Tibial artery (tissue), 4 donors: ENCODE data around the gene C1orf210.

Experiments used
- DNase-seq, 2 donors: peaks; one replicate each; pipeline ENCODE4 v3.0.0-alpha.2; 2019
- H3K27ac ChIP-seq, 2 donors: fragments of 200-600 bp; sonication (generic) in 1 of 2; 1 replicate in 1 of 2; 2 replicates in 1 of 2; pipeline ENCODE4 v1.5.1; 2018 to 2019; ENCODE audit warnings: mild to moderate bottlenecking in 1 of 2
- H3K27me3 ChIP-seq, 2 donors: fragments of 200-600 bp; sonication (generic) in 1 of 2; one replicate each; pipeline versions ENCODE4 v1.5.1 to v1.6.0; 2016 to 2019
- H3K36me3 ChIP-seq, 3 donors: fragments of 200-600 bp; sonication (generic) in 2 of 3; one replicate each; pipeline ENCODE4 v1.5.1; 2016 to 2019; ENCODE audit warnings: mild to moderate bottlenecking in 2 of 3
- H3K4me1 ChIP-seq, 4 donors: fragments of 200-600 bp; sonication (generic) in 2 of 4; 1 replicate in 3 of 4; 2 replicates in 1 of 4; pipeline ENCODE4 v1.5.1; 2016 to 2019
- H3K4me3 ChIP-seq, 2 donors: fragments of 200-600 bp; sonication (generic) in 1 of 2; 1 replicate in 1 of 2; 2 replicates in 1 of 2; pipeline ENCODE4 v1.5.1; 2018 to 2019; ENCODE audit warnings: mild to moderate bottlenecking in 2 of 2
- H3K9me3 ChIP-seq, 3 donors: fragments of 200-600 bp; sonication (generic) in 1 of 3; one replicate each; pipeline ENCODE4 v1.5.1; 2016 to 2019
- intact Hi-C: fragments of 100-400 bp; cut with DNase I; formaldehyde crosslinking; loops from one replicate; pipeline ENCODE4 v1.15.0; 2023; ENCODE audit warnings: low total_unique reads
- TF ChIP-seq, protein P1 (sequence below), 2 experiments: fragments of 200-600 bp in 1 of 2; fragments of 450-650 bp in 1 of 2; IDR thresholded peaks; one replicate each; pipeline ENCODE4 v1.5.1; 2017 to 2019; ENCODE audit warnings: antibody characterized with exemption in 2 of 2, mild to moderate bottlenecking in 1 of 2, moderate library complexity in 1 of 2

C1orf210 gene

DNA sequence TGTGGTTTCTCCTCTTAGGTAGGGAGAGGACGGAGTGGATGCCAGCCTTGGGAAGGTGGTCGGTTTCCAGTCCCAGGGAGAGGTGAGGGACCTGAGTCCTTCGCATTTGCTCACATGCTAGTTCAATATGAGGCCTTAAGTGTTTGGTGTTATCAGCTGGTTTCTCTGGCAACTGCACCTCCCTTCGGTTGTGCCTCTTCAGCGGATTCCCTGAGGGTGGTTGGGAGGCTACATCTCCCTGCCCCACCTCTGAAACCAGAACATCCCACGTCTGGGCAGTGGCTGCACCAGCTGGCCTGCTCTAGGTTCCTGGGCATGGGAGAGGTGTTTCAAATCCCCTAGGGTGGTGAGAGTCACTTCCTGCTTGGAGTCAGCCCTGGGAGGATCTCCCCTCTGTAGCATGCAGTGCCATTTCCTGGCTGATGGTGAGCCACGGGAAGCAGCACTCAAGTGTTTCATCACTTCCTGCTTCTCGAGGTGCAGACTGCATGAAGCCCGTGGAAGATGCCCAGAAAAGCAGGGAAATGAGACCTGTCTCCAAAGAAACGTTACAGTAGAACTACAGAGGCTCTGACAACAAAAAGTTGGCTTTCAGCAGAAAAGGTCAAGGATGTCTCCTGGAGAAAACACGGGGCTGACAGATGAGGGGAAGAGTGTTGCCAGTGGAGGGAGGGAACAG, 11.1 kb downstream of the C1orf210 start:
- H3K27ac ChIP-seq = no peak overlapping the region
- no peaks in the 10 kb centered on the region for H3K36me3 ChIP-seq
- intact Hi-C loops = no loop called here
- DNase-seq = peak in 1 of 2 donors; percentile 35
- H3K27me3 ChIP-seq = peaks cover 0 to 33% of the 10 kb centered on the region in 2 donors
- H3K4me1 ChIP-seq = peaks cover 0 to 17% (median 0%) of the 10 kb centered on the region in 4 donors
- no peak overlapping the region for H3K4me3 ChIP-seq
- H3K9me3 ChIP-seq = no peaks in the 10 kb centered on the region
- TF ChIP-seq, protein P1, sequence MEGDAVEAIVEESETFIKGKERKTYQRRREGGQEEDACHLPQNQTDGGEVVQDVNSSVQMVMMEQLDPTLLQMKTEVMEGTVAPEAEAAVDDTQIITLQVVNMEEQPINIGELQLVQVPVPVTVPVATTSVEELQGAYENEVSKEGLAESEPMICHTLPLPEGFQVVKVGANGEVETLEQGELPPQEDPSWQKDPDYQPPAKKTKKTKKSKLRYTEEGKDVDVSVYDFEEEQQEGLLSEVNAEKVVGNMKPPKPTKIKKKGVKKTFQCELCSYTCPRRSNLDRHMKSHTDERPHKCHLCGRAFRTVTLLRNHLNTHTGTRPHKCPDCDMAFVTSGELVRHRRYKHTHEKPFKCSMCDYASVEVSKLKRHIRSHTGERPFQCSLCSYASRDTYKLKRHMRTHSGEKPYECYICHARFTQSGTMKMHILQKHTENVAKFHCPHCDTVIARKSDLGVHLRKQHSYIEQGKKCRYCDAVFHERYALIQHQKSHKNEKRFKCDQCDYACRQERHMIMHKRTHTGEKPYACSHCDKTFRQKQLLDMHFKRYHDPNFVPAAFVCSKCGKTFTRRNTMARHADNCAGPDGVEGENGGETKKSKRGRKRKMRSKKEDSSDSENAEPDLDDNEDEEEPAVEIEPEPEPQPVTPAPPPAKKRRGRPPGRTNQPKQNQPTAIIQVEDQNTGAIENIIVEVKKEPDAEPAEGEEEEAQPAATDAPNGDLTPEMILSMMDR (IDR thresholded peaks at IDR 0.05) = no peak

DNA sequence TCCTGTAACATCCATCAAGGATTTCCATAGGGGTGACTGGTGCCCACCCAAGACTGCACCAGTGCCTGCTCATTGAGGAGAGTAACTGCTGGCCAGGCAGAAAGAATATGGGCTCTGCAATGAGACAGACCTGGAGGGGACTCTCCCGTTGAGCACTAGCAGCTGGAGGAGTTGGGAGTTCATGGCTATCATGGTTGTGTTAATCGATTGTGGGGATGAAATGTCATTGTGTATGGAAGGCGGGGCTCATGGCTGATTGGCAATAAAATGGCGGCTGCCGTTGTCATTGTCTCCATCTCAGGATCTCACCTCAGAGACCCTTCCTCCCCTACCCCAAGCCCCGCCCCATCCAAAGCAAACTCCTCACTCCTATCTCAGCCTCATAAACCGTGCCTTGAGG, 11.7 kb downstream of the C1orf210 start:
- H3K27me3 ChIP-seq = peaks cover 0 to 36% of the 10 kb centered on the region in 2 donors
- H3K4me1 ChIP-seq = peaks cover 0 to 17% (median 0%) of the 10 kb centered on the region in 4 donors
- DNase-seq = peak in 1 of 2 donors; percentile 10
- H3K36me3 ChIP-seq = no peaks in the 10 kb centered on the region
- TF ChIP-seq, protein P1 (IDR thresholded peaks at IDR 0.05) = no peak
- no peak overlapping the region for H3K27ac ChIP-seq
- intact Hi-C loops = no loop called here
- H3K9me3 ChIP-seq = no peaks in the 10 kb centered on the region
- H3K4me3 ChIP-seq = no peak overlapping the region

DNA sequence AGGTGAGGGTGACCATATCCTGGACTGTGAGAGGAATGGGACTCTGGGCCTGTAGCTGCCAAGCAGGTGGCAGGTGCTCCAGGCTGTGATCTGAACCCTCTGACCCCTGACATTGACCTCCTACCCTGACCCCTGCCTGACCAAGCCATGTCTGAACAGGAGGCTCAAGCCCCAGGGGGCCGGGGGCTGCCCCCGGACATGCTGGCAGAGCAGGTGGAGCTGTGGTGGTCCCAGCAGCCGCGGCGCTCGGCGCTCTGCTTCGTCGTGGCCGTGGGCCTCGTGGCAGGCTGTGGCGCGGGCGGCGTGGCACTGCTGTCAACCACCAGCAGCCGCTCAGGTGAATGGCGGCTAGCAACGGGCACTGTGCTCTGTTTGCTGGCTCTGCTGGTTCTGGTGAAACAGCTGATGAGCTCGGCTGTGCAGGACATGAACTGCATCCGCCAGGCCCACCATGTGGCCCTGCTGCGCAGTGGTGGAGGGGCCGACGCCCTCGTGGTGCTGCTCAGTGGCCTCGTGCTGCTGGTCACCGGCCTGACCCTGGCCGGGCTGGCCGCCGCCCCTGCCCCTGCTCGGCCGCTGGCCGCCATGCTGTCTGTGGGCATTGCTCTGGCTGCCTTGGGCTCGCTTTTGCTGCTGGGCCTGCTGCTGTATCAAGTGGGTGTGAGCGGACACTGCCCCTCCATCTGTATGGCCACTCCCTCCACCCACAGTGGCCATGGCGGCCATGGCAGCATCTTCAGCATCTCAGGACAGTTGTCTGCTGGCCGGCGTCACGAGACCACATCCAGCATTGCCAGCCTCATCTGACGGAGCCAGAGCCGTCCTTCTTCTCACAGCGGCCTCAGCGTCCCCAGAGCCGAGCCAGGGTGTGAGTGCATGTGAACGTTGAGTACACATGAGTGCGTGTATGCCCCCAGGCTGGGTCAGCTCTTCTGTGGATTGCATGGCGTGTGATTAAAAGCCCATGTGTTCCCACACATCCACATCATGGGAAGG, 12.5 kb downstream of the C1orf210 start:
- peaks cover 0 to 36% of the 10 kb centered on the region in 2 donors for H3K27me3 ChIP-seq
- intact Hi-C loops = no loop called here
- H3K4me1 ChIP-seq = peaks cover 0 to 17% (median 0%) of the 10 kb centered on the region in 4 donors
- no peaks in the 10 kb centered on the region for H3K36me3 ChIP-seq
- TF ChIP-seq, protein P1 (IDR thresholded peaks at IDR 0.05) = no peak
- no peaks in the 10 kb centered on the region for H3K9me3 ChIP-seq
- peak in 1 of 2 donors; percentile 54 for DNase-seq
- no peak overlapping the region for H3K4me3 ChIP-seq
- no peak overlapping the region for H3K27ac ChIP-seq

DNA sequence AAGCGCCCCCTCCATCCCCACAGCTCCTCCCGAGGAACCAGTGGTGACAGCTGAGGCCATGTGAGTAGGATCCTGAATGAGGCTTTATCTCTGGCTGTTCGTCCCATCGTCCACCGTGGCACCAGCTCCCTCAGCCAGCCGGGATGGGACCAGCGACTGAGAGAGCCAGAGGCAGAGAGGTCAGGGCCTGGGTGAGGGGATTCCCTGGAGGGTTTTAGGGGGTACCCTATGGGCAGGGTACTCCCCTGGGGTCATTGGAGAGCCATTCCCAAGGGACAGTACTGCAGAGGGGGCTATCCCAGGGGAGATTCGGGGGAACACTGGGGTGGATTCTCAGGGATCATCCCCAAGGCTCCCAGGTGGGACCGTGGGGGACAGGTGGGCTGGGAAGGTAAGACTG, 13.2 kb downstream of the C1orf210 start:
- H3K27ac ChIP-seq = no peak overlapping the region
- no peak overlapping the region for H3K4me3 ChIP-seq
- TF ChIP-seq, protein P1 (IDR thresholded peaks at IDR 0.05) = no peak
- DNase-seq = peak in 1 of 2 donors; percentile 48
- no peaks in the 10 kb centered on the region for H3K9me3 ChIP-seq
- intact Hi-C loops = no loop called here
- H3K27me3 ChIP-seq = peaks cover 0 to 36% of the 10 kb centered on the region in 2 donors
- no peaks in the 10 kb centered on the region for H3K36me3 ChIP-seq
- H3K4me1 ChIP-seq = peaks cover 0 to 17% (median 0%) of the 10 kb centered on the region in 4 donors

DNA sequence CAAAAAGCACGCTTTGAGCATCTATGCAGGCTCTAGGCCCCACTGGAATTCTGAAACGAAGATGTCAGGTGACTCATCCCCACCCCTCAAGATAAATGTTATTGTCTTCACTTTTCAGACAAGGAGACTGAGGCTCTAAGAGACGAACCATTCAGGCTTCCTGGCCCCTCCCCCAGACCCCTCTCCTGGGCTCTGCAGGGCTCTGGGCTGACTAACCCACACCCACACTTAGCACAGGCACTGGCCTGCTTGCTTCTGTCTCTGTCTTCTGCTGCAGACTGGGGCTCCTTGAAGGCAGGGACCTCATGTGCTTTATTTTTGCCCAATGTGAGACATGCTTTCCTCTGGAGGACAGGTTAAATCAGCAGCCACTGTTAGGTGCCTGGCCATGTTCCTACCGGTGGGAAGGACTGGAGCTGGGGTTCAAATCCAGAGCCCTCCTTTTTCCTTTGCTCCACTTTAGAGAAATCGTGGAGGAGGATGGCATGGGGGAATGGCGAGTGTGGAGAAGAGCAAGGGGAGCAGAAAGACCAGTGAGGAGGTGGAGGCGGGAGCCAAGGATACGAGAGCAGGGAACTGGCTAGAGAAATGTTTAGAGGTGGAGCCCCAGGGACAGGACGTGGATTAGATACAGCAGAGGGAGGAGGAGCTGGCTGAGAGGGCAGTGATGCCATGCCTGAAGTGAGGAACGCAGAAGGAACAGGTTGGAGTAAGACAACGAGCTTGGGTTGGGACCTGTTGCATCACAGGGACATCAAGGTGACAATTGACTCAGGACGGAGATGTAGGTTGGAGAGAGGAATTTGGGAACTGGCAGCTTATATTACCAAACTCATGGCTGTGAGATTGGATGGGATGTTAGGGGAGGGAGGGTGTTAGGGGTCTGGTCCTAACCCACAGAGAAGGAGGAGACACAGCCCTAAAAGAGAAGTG, 13.9 kb downstream of the C1orf210 start:
- H3K27me3 ChIP-seq = peaks cover 0 to 31% of the 10 kb centered on the region in 2 donors
- H3K9me3 ChIP-seq = no peaks in the 10 kb centered on the region
- DNase-seq = peak in 1 of 2 donors; percentile 40
- TF ChIP-seq, protein P1 (IDR thresholded peaks at IDR 0.05) = no peak
- no peaks in the 10 kb centered on the region for H3K36me3 ChIP-seq
- intact Hi-C loops = no loop called here
- H3K4me1 ChIP-seq = peaks cover 0 to 17% (median 0%) of the 10 kb centered on the region in 4 donors
- no peak overlapping the region for H3K4me3 ChIP-seq
- H3K27ac ChIP-seq = no peak overlapping the region
